Measurements from ENCODE around the gene ANKS1B.
"Not testable (repeated sequence)": the region's sequence is repeated elsewhere in the genome, so short reads cannot be mapped to it uniquely, and the experiment has no call there.

The ANKS1B gene

GRCh38 chr12:99372257-99372920 is 612.3 kb downstream of the ANKS1B start:
- no peak for DNase-seq (ENCODE audit: low spot score)

GRCh38 chr12:99370421-99371138 is 614.2 kb downstream of the ANKS1B start:
- DNase-seq (ENCODE audit: low spot score), result no peak

DNA sequence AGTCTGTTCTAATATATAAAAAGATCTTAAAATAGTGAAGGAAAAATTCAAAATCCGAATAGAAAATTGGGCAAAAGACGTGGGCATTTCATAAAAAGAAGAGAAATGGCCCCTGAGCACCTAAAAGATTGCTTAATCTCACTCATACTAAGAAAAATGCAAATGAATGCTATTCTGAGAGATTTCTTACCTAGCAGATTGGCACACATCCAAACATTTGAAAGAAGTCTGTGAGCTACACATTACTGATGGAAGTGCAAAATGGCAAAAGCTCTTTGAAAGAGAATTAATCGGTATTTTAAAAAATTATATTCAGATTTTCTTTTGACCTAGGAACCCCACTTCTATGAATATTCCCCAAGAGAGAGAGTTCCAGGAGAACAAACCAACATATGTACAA is 617.6 kb downstream of the ANKS1B start:
- DNase-seq (ENCODE audit: low spot score), result peak; percentile 19

DNA sequence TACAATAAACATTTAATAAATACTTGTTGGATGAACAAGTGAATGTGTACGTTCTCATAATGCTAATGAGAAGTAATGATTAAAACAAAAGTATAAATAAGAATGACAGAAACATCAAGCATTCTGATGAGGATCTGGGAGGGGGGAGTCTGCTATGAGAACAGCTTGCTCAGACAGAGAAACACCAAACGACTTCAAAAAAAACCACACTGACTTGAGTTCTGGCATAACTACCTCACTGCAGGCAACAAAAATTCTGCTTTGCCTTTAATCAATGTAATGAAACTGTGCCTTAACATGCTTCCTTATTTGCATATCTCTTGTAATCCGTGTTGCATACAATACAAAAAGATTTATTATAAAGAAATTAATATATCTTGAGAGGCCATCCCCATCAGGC is 632.5 kb downstream of the ANKS1B start:
- no peak for DNase-seq (ENCODE audit: low spot score)

GRCh38 chr12:99343960-99344359 is 640.8 kb downstream of the ANKS1B start:
- no peak for DNase-seq (ENCODE audit: low spot score)

GRCh38 chr12:99339663-99340062 is 645.1 kb downstream of the ANKS1B start:
- DNase-seq (ENCODE audit: low spot score), result no peak

- DNase-seq (ENCODE audit: low spot score), result peak; percentile 6
Measured at GRCh38 chr12:99334285-99335056, 650.3 kb downstream of the ANKS1B start.

- DNase-seq (ENCODE audit: low spot score), result no peak
Measured at GRCh38 chr12:99332936-99333591, 651.7 kb downstream of the ANKS1B start.

GRCh38 chr12:99330216-99330615 is 654.5 kb downstream of the ANKS1B start:
- DNase-seq (ENCODE audit: low spot score), result no peak

- DNase-seq (ENCODE audit: low spot score), result not testable (repeated sequence)
Measured at GRCh38 chr12:99321210-99321609, 663.5 kb downstream of the ANKS1B start.

DNA sequence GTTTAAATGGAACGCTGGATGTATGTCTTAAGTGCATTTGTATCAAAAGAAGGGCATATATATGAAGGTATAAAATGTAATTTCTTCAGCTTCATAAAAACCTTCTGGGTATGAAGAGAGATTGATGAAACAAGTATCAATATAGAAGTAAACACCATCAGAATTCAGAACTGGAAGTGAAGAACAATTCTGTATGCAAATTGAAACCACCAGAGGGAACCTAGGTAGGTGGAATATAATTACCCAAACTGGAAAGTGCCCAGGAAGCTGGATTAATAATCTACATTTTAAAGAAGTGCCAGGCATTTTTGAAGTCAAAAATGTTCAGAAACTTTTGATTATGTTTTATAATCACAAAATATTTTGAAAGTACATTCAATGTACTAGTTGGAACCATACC is 673.4 kb downstream of the ANKS1B start:
- DNase-seq (ENCODE audit: low spot score), result no peak

DNA sequence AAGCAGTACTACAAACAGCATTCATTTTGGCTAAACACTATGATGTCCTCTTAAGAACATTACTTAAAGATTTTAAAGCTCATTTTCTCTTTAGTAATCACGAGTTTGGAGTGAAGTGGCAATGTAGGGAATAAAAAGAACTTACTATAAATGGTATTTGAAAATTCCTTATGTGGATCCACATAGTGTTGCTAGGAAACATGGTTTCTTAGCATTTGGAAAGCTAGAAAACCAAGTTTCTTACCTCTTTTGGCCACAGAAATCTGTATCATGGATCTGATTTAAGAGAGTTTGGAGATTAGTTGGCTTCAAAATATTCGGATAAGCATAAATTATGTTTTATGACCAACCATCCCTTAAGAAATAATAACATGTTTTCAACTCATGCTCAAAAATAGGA is 674.9 kb downstream of the ANKS1B start:
- no peak for DNase-seq (ENCODE audit: low spot score)

DNA sequence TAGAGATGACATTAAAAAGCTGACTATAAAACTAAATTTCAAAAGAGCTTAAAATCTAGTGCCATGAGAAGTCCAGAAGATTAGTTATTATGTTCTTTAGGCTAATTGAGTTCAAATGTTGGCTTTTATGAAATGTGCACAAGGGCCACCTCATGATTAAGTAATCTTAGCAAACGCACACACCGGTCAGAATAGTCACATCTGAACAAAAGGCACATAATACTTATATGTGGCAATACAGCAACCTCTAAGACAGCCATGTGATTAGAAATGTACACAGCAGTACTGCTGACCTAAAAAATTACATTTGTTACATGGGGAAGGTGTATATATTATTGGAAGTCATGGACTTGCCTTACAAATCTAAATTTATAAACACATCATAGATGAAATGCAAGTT is 681.9 kb downstream of the ANKS1B start:
- DNase-seq (ENCODE audit: low spot score), result no peak

- no peak for DNase-seq (ENCODE audit: low spot score)
Measured at GRCh38 chr12:99287136-99287535, 697.6 kb downstream of the ANKS1B start.

DNA sequence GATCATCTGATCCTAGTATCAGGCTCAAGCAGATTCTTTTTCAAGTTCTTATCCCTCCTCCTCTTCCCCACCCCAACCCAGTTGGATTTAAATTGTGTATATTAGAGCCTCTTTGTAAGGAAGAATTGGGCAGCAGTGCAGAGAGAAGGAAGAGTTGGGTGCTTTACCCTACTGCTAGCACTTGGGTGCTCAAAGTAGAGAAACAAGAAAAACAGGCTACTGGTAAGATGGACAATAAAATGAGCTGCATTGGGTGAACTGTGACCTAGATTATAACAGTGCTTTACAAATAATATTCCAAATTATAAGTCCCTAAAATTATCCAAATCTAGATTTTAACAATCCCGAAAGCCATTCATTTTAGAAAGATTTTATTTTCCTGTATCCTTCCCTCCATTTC is 700.6 kb downstream of the ANKS1B start:
- no peak for DNase-seq (ENCODE audit: low spot score)

DNA sequence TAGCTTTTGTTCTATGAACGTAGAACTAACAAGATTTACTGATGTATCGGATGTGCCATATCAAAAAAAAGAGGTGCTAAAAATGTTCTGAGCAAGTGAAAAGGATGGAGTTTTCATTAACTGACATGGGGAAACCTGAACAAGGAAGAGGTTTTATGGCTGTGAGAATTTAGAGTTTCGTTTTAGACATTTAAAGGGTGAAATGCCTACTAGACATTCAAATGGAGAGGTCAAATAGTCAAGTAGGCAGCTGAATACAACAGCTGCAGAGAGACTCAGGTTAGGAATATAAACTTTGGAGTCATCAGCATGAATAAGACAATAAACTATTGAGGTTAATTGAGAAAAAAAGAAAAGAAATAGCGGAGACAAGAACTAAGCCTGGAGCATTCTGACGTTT is 702.1 kb downstream of the ANKS1B start:
- DNase-seq (ENCODE audit: low spot score), result no peak

GRCh38 chr12:99282086-99282485 is 702.6 kb downstream of the ANKS1B start:
- DNase-seq (ENCODE audit: low spot score), result no peak

- no peak for DNase-seq (ENCODE audit: low spot score)
Measured at GRCh38 chr12:99281277-99281676, 703.5 kb downstream of the ANKS1B start.

DNA sequence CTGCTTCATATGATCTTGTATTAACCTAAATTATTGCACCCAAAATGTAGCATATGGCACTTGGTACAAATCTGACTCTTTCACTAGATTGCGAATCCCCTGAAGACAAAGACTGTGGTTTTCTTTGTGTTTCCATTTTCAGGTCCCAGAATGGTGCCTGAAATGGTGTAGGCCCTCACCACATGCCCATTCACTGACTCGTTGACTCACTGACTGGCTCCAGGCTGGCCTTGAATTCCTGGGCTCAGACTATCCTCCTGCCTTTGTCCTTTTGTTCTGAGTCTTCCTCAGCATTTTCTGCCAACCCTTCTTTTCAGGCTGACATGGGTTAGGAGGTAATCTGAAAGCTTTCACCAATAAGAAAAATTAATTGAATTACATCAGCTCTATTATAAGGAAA is 705.8 kb downstream of the ANKS1B start:
- DNase-seq (ENCODE audit: low spot score), result no peak

DNA sequence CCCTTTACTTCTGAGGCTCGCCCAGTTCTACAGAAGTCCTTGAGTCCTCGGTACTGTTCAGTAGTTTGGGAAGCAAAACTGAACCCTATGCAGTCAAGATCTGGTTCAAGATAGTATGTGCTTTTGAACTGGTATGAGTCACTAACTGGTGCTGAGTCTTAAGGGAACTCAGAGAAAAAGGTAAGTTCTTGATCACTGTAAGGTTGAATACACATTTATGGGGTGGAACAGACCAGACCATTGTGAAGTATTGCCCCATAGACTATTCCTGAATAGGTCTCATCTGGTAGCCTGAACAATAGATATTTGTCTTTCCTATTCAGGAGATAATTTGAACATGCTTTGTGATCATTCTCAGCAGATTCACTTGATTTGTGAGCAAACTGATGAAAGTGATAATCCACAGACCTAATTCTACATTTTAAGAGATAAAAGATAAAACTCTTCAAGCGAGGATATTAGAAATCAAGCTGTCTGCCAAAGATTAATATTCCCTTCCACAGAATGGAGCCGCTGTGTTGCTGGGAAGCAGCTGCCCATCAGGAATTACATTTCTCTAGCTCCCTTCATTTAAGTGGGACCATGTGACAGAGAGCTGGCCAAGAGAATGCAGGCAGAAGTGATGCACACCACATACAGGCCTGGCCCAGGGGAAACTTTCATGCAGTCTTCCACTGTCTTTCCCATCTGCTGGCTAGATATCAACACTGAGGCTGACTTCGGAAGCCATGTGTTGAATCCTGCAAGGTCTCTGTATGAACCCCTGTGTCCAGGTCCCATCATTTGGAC is 707.0 kb downstream of the ANKS1B start:
- no peak for DNase-seq (ENCODE audit: low spot score)

GRCh38 chr12:99271071-99271470 is 713.7 kb downstream of the ANKS1B start:
- no peak for DNase-seq (ENCODE audit: low spot score)

DNA sequence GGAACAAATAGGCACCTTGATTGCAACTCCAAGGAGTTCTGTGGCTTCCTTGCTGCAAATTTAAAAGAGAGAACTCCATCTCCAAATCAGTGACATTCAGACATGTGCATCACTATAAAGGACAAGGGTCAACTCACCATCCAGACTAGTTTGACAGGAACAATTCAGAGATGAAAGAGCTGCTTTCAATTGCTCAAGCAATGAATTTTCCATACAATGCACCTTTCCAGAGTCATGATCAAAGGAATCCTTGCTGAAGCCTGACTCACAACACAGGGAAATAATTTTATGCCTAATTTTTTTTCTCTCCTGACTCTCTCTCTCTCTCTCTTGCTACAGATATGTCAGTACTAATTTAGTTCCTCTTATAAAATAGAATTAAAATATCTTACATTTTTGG is 717.7 kb downstream of the ANKS1B start:
- DNase-seq (ENCODE audit: low spot score), result no peak
